ENCODE data around the gene DNTTIP2. TPM values are rescaled to one million over a fixed set of nuclear protein-coding genes. Genes with fewer than 3 reads are reported as not detected.
A peak's percentile ranks its signal among the peaks of the same experiment; 100 is the strongest.

Gene DNTTIP2
- total and polyA plus RNA-seq, 9 of the 15 experiments (the other 6 are each of a cell fraction or from before 2014, with no cell fraction given) = 50.4 to 138 (median 97.0) TPM

- in situ Hi-C loops (cut with MboI) (no loop called here), intact Hi-C loops (cut with micrococcal nuclease) (no loop called here)
- no peaks in the 10 kb centered on the region for H3K4me1 ChIP-seq (replicated peaks in 1 of 2; ENCODE audit: control insufficient read depth in 2 of 2, insufficient read depth in 2 of 2, low read length in 2 of 2)
- H3K36me3 ChIP-seq (ENCODE audit: control insufficient read depth, insufficient read depth, low read length) = no peaks in the 10 kb centered on the region
- BruUV-seq (replicated peaks) = no TSS peak
- H3K27me3 ChIP-seq (ENCODE audit: control insufficient read depth in 2 of 2, insufficient read depth in 2 of 2, low read length in 2 of 2) = peaks cover 6 to 9% of the 10 kb centered on the region in 2 experiments; a peak in 3 of 5 replicates
- no peak overlapping the region for H3K9ac ChIP-seq (ENCODE audit: insufficient read depth in 1 of 2, low read depth in 2 of 2, low read length in 2 of 2)
- no peaks in the 10 kb centered on the region for H3K79me2 ChIP-seq (ENCODE audit: control insufficient read depth, insufficient read depth, low read length)
- H3K9me1 ChIP-seq (ENCODE audit: control insufficient read depth, insufficient read depth, low read length) = no peaks in the 10 kb centered on the region
- FAIRE-seq (no peak), ATAC-seq (no peak), DNase-seq (ENCODE audit: extremely low read depth in 1 of 4, low spot score in 3 of 4) (no peak)
- POLR2A ChIA-PET = no interaction called here
- H3K4me3 ChIP-seq = no peak overlapping the region
- CTCF ChIA-PET (ENCODE audit: low intra/inter-chr PET ratio) = no interaction called here
- H3K27ac ChIP-seq (ENCODE audit: extremely low read depth, low read depth, low read length) = no peak overlapping the region
- H3K4me2 ChIP-seq (ENCODE audit: insufficient read depth, low read length) = no peak overlapping the region
- H4K20me1 ChIP-seq (replicated peaks; ENCODE audit: control insufficient read depth, insufficient read depth, low read length) = no peaks in the 10 kb centered on the region
- H2AFZ ChIP-seq (ENCODE audit: low read depth, low read length) = no peak overlapping the region
- WGBS (ENCODE audit: insufficient coverage, low coverage, missing lambda C conversion rate) = 3% methylated on average over 3 of the region's 3 CpGs
- no peaks in the 10 kb centered on the region for H3K9me3 ChIP-seq (replicated peaks; ENCODE audit: control insufficient read depth, insufficient read depth, low read depth, low read length)
- TF ChIP-seq ZNF175 (CRISPR knock-in tag; IDR thresholded peaks at IDR 0.05; ENCODE audit: low read depth) = no peak
- TF ChIP-seq CTCF (IDR thresholded peaks at IDR 0.05 in 2 of 3, conservative IDR thresholded peaks at IDR 0.05 in 1 of 3; ENCODE audit: insufficient read depth in 2 of 3, low read depth in 1 of 3, low read length in 3 of 3) = no peak
- TF ChIP-seq C11orf30 (IDR thresholded peaks at IDR 0.05; ENCODE audit: low read depth) = 0 out of 2 replicates have a peak, but pooled peaks have one; percentile 11
- TF ChIP-seq NFE2 (IDR thresholded peaks at IDR 0.05; ENCODE audit: low read depth) = peak; percentile 55
- no peak for TF ChIP-seq ZNF740 (CRISPR knock-in tag; IDR thresholded peaks at IDR 0.05)
- TF ChIP-seq ZNF740 (tag; IDR thresholded peaks at IDR 0.05) = no peak
- no peak for TF ChIP-seq ZNF232 (CRISPR knock-in tag; IDR thresholded peaks at IDR 0.05)
- no peak for TF ChIP-seq TCFL5 (CRISPR knock-in tag; conservative IDR thresholded peaks at IDR 0.05)
- TF ChIP-seq ZFP30 (CRISPR knock-in tag; IDR thresholded peaks at IDR 0.05; ENCODE audit: borderline replicate concordance) = no peak
- TF ChIP-seq ETV5 (CRISPR knock-in tag; IDR thresholded peaks at IDR 0.05; ENCODE audit: low read depth) = no peak
- TF ChIP-seq RNF219 (CRISPR knock-in tag; IDR thresholded peaks at IDR 0.05) = no peak
- TF ChIP-seq THRB (CRISPR knock-in tag; conservative IDR thresholded peaks at IDR 0.05) = no peak
- peak; percentile 50 for TF ChIP-seq MAFG (tag; conservative IDR thresholded peaks at IDR 0.05)
- no peak for TF ChIP-seq ZNF57 (CRISPR knock-in tag; IDR thresholded peaks at IDR 0.05)
- no peak for TF ChIP-seq THRAP3 (IDR thresholded peaks at IDR 0.05; ENCODE audit: borderline replicate concordance)
Observed at GRCh38 chr1:93925206-93925605, 46.2 kb upstream of the DNTTIP2 start.

Measured in K562 (cell line).